ENCODE results near the gene ST6GALNAC4.

The ST6GALNAC4 gene

GRCh38 chr9:127918183-127919107 lies 1.6 kb upstream of the ST6GALNAC4 start:
- Histone ChIP-seq H3K4me1 (ENCODE audit: control insufficient read depth, insufficient read depth, low read length) (peaks cover 3% of the 10 kb centered on the region; the same call in 1 of the 2 replicates), H3K36me3 (ENCODE audit: control insufficient read depth in 2 of 2, insufficient read depth in 1 of 2, low read length in 2 of 2) (peaks cover 0 to 5% of the 10 kb centered on the region in 2 experiments; a peak in 1 of 3 replicates), H3K9me3 (ENCODE audit: control insufficient read depth, insufficient read depth, low read depth, low read length) (no peaks in the 10 kb centered on the region), H3K4me3 (ENCODE audit: low read depth, low read length) (no peak overlapping the region), H3K27ac (ENCODE audit: extremely low read depth, low read depth, low read length) (no peak overlapping the region)
- ChIA-PET CTCF (interaction anchor here (0.6 to 8.6 kb wide), 11 partner anchors 49 to 498 kb away, joined by 3 to 65 read pairs (median 5); partner anchors contain the start of gene TOR2A), POLR2A (interaction anchor here (1.7 kb wide), 1 partner anchor 184 kb away, joined by 5 read pairs; the partner anchor contains the start of gene TOR2A)
- 0 out of 2 replicates have a peak, but pooled peaks have one; percentile 25 for TF ChIP-seq KLF9 (tag by site-specific recombination; IDR thresholded peaks at IDR 0.05; ENCODE audit: low read depth)
- no peak for TF ChIP-seq ZNF777 (tag by site-specific recombination; IDR thresholded peaks at IDR 0.05; ENCODE audit: borderline replicate concordance)
- TF ChIP-seq PRDM10 (tag by site-specific recombination; IDR thresholded peaks at IDR 0.05): peak; percentile 84
- TF ChIP-seq CTCF (tag by site-specific recombination; IDR thresholded peaks at IDR 0.05): peak; percentile 37; the same call in 1 of the 2 replicates
- peak; percentile 41; the same call in 1 of the 2 replicates for TF ChIP-seq KLF1 (tag by site-specific recombination; IDR thresholded peaks at IDR 0.05)
- TF ChIP-seq ZNF10 (tag by site-specific recombination; IDR thresholded peaks at IDR 0.05): no peak
- peak; percentile 75 for TF ChIP-seq ZBTB20 (tag by site-specific recombination; IDR thresholded peaks at IDR 0.05)

- Histone ChIP-seq H3K36me3 (ENCODE audit: control insufficient read depth in 2 of 2, insufficient read depth in 1 of 2, low read length in 2 of 2) (peaks cover 0 to 9% of the 10 kb centered on the region in 2 experiments; a peak in 1 of 3 replicates), H3K4me1 (ENCODE audit: control insufficient read depth, insufficient read depth, low read length) (peaks cover 3% of the 10 kb centered on the region; the same call in 1 of the 2 replicates), H3K27ac (ENCODE audit: extremely low read depth, low read depth, low read length) (no peak overlapping the region), H3K9me3 (ENCODE audit: control insufficient read depth, insufficient read depth, low read depth, low read length) (no peaks in the 10 kb centered on the region), H3K4me3 (ENCODE audit: low read depth, low read length) (no peak overlapping the region)
- POLR2A ChIA-PET: interaction anchor here (0.9 to 1.8 kb wide), 7 partner anchors 10 to 183 kb away, joined by 3 to 9 read pairs (median 4); partner anchors contain the start of genes PIP5KL1 and ST6GALNAC6
- TF ChIP-seq IKZF3 (tag by site-specific recombination; IDR thresholded peaks at IDR 0.05) (no peak), ZBTB1 (tag by site-specific recombination; IDR thresholded peaks at IDR 0.05) (no peak), ZNF266 (tag by site-specific recombination; IDR thresholded peaks at IDR 0.05; ENCODE audit: low read depth) (no peak), ZNF791 (tag by site-specific recombination; IDR thresholded peaks at IDR 0.05) (no peak), ZNF624 (tag by site-specific recombination; IDR thresholded peaks at IDR 0.05) (no peak), ZFP69B (tag by site-specific recombination; IDR thresholded peaks at IDR 0.05) (no peak), ZEB2 (tag by site-specific recombination; IDR thresholded peaks at IDR 0.05) (no peak), GLIS2 (tag by site-specific recombination; IDR thresholded peaks at IDR 0.05) (no peak)
- CTCF ChIA-PET: interaction anchor here (0.6 to 8.1 kb wide), 8 partner anchors 48 to 497 kb away, joined by 3 to 46 read pairs (median 4); no protein-coding TSS in a partner anchor
Measured at GRCh38 chr9:127917603-127918002, 762 bp upstream of the ST6GALNAC4 start.
